Fibroblast of lung (primary cell): ENCODE results near the gene ARVCF. TPM values are rescaled to one million over a fixed set of nuclear protein-coding genes. Genes with fewer than 3 reads are reported as not detected.

Experiments
- DNase-seq, 2 donors: peaks; one replicate each; pipeline versions ENCODE4 v3.0.0 to v3.0.0-alpha.2; 2010; ENCODE audit warnings: low read depth in 2 of 2
- H2AFZ ChIP-seq: 2 replicates; pipeline ENCODE4 v1.5.1; 2012; ENCODE audit warnings: low read length, control low read depth, inconsistent platforms
- H3K27ac ChIP-seq: 2 replicates; pipeline ENCODE4 v1.5.1; 2011; ENCODE audit warnings: low read length, control low read depth; ENCODE audit not compliant: insufficient read depth
- H3K27me3 ChIP-seq: 2 replicates; pipeline ENCODE4 v1.5.1; 2011; ENCODE audit warnings: mild to moderate bottlenecking, low read length; ENCODE audit not compliant: control insufficient read depth, insufficient read depth
- H3K36me3 ChIP-seq: 2 replicates; pipeline ENCODE4 v1.5.1; 2011; ENCODE audit warnings: low read length; ENCODE audit not compliant: control insufficient read depth, insufficient read depth
- H3K4me1 ChIP-seq: 2 replicates; pipeline ENCODE4 v1.5.1; 2011; ENCODE audit warnings: low read length; ENCODE audit not compliant: control insufficient read depth, insufficient read depth; ENCODE audit errors: extremely low read depth
- H3K4me2 ChIP-seq: 2 replicates; pipeline ENCODE4 v1.5.1; 2011; ENCODE audit warnings: low read length, control low read depth; ENCODE audit not compliant: insufficient read depth; ENCODE audit errors: extremely low read depth
- H3K4me3 ChIP-seq, 4 experiments: fragments of 200-600 bp in 1 of 4; sonication (generic) in 1 of 4; replicated peaks in 1 of 4; 2 replicates each; pipeline ENCODE4 v1.5.1; 2011 to 2016; ENCODE audit warnings: low read length in 4 of 4, low read depth in 3 of 4, mild to moderate bottlenecking in 3 of 4, control low read depth in 2 of 4, inconsistent platforms in 1 of 4, mixed read lengths in 1 of 4; ENCODE audit not compliant: insufficient read depth in 1 of 4; ENCODE audit errors: control extremely low read depth in 1 of 4
- H3K79me2 ChIP-seq: 2 replicates; pipeline ENCODE4 v1.5.1; 2012; ENCODE audit warnings: mild to moderate bottlenecking, low read length, inconsistent platforms; ENCODE audit not compliant: control insufficient read depth, insufficient read depth
- H3K9ac ChIP-seq: 2 replicates; pipeline ENCODE4 v1.5.1; 2011; ENCODE audit warnings: mild to moderate bottlenecking, low read length, control low read depth; ENCODE audit not compliant: insufficient read depth
- H3K9me3 ChIP-seq: 2 replicates; pipeline ENCODE4 v1.5.1; 2012; ENCODE audit warnings: low read depth, low read length; ENCODE audit not compliant: control insufficient read depth, insufficient read depth
- H4K20me1 ChIP-seq: 2 replicates; pipeline ENCODE4 v1.5.1; 2011; ENCODE audit warnings: low read length; ENCODE audit not compliant: control insufficient read depth, insufficient read depth; ENCODE audit errors: extremely low read depth
- CTCF ChIP-seq, 2 donors: IDR thresholded peaks in 1 of 2; conservative IDR thresholded peaks in 1 of 2; 1 replicate in 1 of 2; 2 replicates in 1 of 2; pipeline ENCODE4 v1.5.1; 2011 to 2012; ENCODE audit warnings: low read length in 2 of 2, control low read depth in 1 of 2, inconsistent platforms in 1 of 2, low read depth in 1 of 2, mild to moderate bottlenecking in 1 of 2
- EZH2 ChIP-seq: IDR thresholded peaks from 2 replicates; pipeline ENCODE4 v1.5.1; 2012; ENCODE audit warnings: low read length, control low read depth, mild to moderate bottlenecking; ENCODE audit errors: missing control alignments
- polyA minus RNA-seq: library from RNA; depleted of rRNA, polyadenylated mRNA; stranded (reverse); fragments of >200 nt; gene quantifications from 2 replicates; pipeline ENCODE4 v1.2.3, GENCODE V29; 2011; ENCODE audit warnings: low replicate concordance
- polyA plus RNA-seq, 2 donors: library from polyadenylated mRNA; depleted of rRNA in 1 of 2; stranded (reverse) in 1 of 2; unstranded in 1 of 2; fragments of >200 nt; gene quantifications; 2 replicates each; pipeline ENCODE4 v1.2.1, GENCODE V29; 2011 to 2012; ENCODE audit warnings: missing spikeins in 1 of 2
- total RNA-seq: library from RNA; depleted of rRNA; stranded (reverse); fragments of >200 nt; gene quantifications from 2 replicates; pipeline ENCODE4 v1.2.1, GENCODE V29; 2014

ARVCF gene
- 13.9 and 15.7 TPM in 2 replicates for total RNA-seq
- polyA plus RNA-seq = 2.0 and 2.6 TPM in 2 replicates
- polyA plus RNA-seq (2012) = 3.5 and 7.1 TPM in 2 replicates
- polyA minus RNA-seq = 1.1 and 8.5 TPM in 2 replicates

GRCh38 chr22:20016734-20017621, at the start of gene ARVCF:
Gene ARVCF, minus strand, starts transcription at chr22:20016823. Its CDS starts 26,029 bp downstream, at chr22:19990794.
- Histone ChIP-seq H2AFZ (peak within 1 kb of the TSS; percentile 49), H3K9ac (no peak within 1 kb of the TSS), H3K4me2 (peak within 1 kb of the TSS; percentile 90), H3K36me3 (no peaks in the 10 kb centered on the region), H4K20me1 (no peaks in the 10 kb centered on the region), H3K4me1 (peaks cover 2% of the 10 kb centered on the region), H3K4me3 (peak within 1 kb of the TSS; percentile 49 to 64 (median 57)), H3K27me3 (peaks cover 12% of the 10 kb centered on the region), H3K9me3 (no peaks in the 10 kb centered on the region), H3K27ac (no peak within 1 kb of the TSS), H3K79me2 (peaks cover 10% of the 10 kb centered on the region)
- peak; percentile 86 to 88 for DNase-seq
- peak in 1 of 2 donors; percentile 3 for TF ChIP-seq CTCF (conservative IDR thresholded peaks at IDR 0.05 in 1 of 2, IDR thresholded peaks at IDR 0.05 in 1 of 2; ENCODE audit: low read depth in 1 of 2, low read length in 2 of 2)
- no peak for TF ChIP-seq EZH2

GRCh38 chr22:20065896-20066616, 49.4 kb upstream of the ARVCF start:
- Histone ChIP-seq H3K4me2 (no peak overlapping the region), H3K27me3 (no peaks in the 10 kb centered on the region), H3K9me3 (no peaks in the 10 kb centered on the region)

More at GRCh38 chr22:20065896-20066616, 49.4 kb upstream of the ARVCF start:
- Histone ChIP-seq H3K79me2 (no peaks in the 10 kb centered on the region), H2AFZ (no peak overlapping the region), H3K4me1 (no peaks in the 10 kb centered on the region), H3K4me3 (no peak overlapping the region), H3K27ac (no peak overlapping the region), H4K20me1 (no peaks in the 10 kb centered on the region), H3K36me3 (peaks cover 5% of the 10 kb centered on the region), H3K9ac (no peak overlapping the region)
- no peak for DNase-seq
- TF ChIP-seq EZH2 (no peak), CTCF (conservative IDR thresholded peaks at IDR 0.05 in 1 of 2, IDR thresholded peaks at IDR 0.05 in 1 of 2; ENCODE audit: low read depth in 1 of 2, low read length in 2 of 2) (no peak)
